Measurements from ENCODE around the gene NSMF. TPM values are rescaled to one million over a fixed set of nuclear protein-coding genes. Genes with fewer than 3 reads are reported as not detected.

Gene NSMF
- polyA plus RNA-seq, 1 donor from 2014 or later: 3.4 TPM

DNA sequence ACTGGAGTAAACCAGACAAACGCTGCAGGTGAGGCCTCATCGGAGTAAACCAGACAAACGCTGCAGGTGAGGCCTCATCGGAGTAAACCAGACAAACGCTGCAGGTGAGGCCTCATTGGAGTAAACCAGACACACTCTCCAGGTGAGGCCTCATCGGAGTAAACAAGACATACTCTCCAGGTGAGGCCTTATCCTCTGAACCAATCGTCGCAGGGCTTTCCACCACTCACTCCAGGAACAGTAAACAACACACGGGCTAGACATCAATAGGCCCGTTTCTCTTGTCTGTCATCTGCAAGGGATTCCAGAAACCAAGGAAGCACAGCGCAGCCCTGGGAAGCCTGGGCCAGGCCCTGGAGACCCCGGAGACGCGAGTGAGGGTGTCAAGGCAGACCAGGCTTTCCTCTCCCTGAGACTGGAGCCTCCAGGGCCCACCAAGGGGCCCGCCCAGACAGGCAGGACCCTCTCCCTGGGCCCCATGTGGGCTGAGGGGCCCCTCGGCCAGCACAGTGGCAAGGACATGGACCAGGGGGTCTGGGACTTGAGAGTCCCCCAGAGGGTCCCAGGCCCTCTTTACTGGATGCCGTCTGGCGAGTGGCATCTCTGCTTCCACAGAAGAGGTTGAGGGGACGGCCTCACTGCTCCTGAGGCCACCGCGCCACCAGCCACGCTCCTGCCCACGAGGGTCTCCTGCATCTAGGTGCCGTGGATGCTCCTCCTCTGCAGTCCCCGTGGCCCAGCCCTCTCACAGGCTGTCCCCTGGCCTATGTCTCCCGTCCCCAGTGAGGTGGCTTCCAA, 26.4 kb upstream of the NSMF start:
- Mint-ChIP-seq H3K4me1 (peaks cover 0 to 2% (median 0%) of the 10 kb centered on the region in 3 donors), H3K27ac (no peak overlapping the region), H3K9me3 (no peaks in the 10 kb centered on the region), H3K27me3 (no peaks in the 10 kb centered on the region), H3K36me3 (peaks cover 2% of the 10 kb centered on the region), H3K4me3 (no peak overlapping the region)

DNA sequence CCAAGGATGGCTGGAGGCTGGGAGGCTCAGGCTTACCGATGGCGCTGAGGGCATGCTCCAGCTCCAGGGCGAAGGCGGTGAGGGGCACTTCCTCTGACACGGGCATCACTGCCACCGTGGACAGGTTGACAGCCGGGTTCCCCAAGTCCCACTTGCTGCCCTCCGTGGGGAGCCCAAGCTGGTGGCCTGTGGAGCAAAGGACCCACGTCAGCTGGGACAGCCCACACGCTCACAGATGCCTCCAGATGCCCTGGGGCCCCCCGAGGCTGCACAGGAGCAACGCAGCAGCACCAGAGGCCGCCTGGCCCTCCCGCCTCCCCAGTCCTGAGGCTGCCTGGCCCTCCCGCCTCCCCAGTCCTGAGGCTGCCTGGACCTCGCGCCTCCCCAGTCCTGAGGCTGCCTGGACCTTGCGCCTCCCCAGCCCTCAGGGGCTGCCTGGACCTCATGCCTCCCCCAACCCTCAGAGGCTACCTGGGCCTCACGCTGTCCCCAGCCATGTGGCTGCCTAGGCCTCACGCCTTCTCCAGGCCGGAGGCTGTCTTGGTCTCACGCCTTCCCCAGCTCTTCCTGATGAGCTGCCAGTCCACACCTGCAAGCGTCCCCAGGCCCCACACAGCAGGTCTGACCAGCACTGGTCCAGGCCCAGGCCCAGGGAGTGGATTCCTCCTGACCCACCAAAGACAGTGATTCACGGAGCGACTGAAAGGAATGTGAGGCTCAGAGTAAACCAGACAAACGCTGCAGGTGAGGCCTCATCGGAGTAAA, 25.6 kb upstream of the NSMF start:
- Mint-ChIP-seq H3K4me1 (peaks cover 0 to 2% (median 0%) of the 10 kb centered on the region in 3 donors), H3K27ac (no peak overlapping the region), H3K9me3 (no peaks in the 10 kb centered on the region), H3K36me3 (peaks cover 2% of the 10 kb centered on the region), H3K27me3 (no peaks in the 10 kb centered on the region), H3K4me3 (no peak overlapping the region)

DNA sequence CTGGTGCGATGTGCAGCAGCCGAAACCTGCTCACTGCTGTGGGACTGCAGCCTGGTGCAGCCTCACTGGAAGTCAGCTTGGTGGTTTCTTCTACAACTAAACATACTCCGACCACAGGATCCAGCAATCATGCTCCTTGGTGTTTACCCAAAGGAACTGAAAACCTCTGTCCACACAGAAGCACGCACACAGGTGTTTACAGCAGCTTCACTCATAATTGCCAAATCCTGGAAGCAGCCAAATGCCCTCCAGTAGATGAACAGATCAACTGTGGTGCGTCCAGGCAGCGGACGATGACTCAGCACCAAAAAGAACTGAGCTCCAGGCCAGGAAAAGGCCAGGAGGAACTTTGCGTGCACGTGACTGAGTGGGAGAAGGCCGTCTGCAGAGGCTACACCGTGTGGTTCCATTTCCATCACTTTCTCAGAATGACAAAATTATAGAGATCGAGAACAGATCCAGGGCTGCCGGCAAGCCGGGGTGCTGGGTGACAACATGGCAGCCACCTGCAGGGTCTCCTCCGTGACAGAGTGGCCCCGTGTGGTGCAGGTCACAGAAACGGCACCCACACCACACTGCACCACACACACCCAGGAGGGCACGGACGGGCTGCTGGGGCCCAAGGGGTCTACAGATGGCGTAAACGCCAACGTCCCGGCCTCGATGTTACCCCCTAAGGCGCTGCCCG, 23.1 kb upstream of the NSMF start:
- no peak overlapping the region for H3K27ac Mint-ChIP-seq
- no peak overlapping the region for H3K4me3 Mint-ChIP-seq
- H3K27me3 Mint-ChIP-seq: no peaks in the 10 kb centered on the region

DNA sequence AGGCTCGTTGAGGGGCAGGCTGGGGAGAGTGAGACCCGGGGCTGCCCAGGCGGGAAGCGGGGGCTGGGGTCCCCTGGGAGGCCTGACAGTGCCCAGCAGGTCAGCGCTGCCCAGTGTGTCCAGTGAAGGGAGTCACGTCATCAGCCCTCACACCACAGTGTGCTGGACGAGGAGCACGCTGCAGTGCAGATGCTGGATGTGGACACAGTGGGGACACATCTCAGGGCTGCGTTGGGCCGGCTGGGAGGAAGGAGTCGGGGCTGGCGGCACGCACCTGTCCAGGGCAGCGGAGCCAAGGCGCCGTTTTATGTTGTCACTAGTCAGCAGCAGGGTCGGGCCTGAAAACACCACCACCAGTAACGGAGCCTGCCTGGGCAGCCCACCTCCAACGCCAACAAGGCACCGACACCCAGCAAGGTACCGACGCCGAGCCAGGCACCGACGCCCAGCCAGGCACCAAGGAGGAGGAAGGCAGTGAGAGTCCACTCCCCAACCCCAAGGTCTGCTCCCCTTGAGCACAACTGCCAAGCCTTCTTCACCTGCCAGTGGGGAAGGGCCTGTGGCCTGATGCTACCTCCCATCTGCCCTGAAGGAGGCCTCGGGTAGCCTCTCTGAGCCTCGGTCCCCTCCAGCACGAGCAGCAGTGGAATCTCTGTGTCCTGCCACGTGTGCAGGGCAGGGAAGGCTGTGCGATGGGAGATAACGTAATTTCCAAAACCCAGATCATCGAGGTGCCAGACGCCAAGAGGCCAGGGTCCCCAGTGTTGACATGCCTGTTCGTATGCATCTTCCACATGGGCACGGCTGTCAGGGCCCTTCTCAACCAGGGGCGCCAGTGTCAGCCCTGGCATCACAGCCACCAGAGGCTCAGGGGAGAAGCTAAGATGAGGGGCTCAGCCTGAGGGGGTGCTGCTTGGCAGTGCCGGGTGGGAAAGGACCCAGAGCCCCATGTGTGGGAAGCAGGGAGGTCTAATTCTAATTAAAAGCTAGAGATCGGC, 21.9 kb upstream of the NSMF start:
- H3K9me3 Mint-ChIP-seq: peaks cover 0 to 4% (median 2%) of the 10 kb centered on the region in 3 donors
- H3K27ac Mint-ChIP-seq: no peak overlapping the region
- H3K36me3 Mint-ChIP-seq: peaks cover 3% of the 10 kb centered on the region
- H3K4me3 Mint-ChIP-seq: no peak overlapping the region
- H3K4me1 Mint-ChIP-seq: no peaks in the 10 kb centered on the region
- no peaks in the 10 kb centered on the region for H3K27me3 Mint-ChIP-seq

More for the DNA sequence above, 23.1 kb upstream of the NSMF start:
- H3K36me3 Mint-ChIP-seq: peaks cover 3% of the 10 kb centered on the region
- no peaks in the 10 kb centered on the region for H3K9me3 Mint-ChIP-seq
- H3K4me1 Mint-ChIP-seq: no peaks in the 10 kb centered on the region

DNA sequence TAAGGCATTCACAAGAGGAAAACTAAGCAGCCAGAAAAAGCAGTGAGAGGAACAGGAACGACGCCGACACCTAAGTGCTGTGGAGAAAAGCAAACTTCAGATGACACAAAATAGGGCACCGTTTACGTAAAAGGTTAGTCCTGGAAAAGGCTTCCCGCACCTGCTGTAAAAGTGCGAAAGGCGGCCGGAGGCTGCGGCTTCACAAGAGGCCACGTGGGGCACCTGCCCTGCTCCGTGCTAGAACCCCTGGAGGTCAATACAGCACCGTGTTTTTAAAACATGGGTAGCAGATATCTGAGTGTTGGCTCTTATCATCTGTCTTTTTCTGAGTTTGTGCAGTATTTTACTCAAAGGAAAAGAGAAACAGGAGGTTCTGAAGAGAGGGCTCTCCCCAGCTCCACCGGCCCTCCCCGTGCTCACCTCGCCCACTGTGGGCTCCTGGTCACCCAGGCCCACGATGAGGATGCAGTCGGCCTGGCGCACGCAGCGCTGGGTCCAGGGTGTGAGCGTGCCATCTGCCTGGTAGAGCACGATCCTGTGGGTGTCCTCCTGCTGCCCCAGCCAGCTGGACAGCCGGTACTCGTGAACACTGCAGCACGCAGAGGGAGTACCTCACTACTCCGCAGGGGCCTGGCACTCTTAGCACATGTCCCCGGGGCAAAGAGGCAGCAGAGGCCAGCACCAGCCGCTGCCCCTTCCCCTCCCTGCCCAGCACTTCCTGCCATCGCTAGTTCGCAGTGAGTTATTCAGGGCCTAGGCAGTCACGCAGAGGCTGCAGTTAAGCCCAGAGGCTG, 21.0 kb upstream of the NSMF start:
- no peak overlapping the region for H3K27ac Mint-ChIP-seq
- peaks cover 2 to 9% (median 7%) of the 10 kb centered on the region in 3 donors for H3K9me3 Mint-ChIP-seq
- no peaks in the 10 kb centered on the region for H3K4me1 Mint-ChIP-seq
- peak overlapping the region in 1 of 4 donors; percentile 72 for H3K4me3 Mint-ChIP-seq
- H3K27me3 Mint-ChIP-seq: no peaks in the 10 kb centered on the region
- H3K36me3 Mint-ChIP-seq: peaks cover 3% of the 10 kb centered on the region

DNA sequence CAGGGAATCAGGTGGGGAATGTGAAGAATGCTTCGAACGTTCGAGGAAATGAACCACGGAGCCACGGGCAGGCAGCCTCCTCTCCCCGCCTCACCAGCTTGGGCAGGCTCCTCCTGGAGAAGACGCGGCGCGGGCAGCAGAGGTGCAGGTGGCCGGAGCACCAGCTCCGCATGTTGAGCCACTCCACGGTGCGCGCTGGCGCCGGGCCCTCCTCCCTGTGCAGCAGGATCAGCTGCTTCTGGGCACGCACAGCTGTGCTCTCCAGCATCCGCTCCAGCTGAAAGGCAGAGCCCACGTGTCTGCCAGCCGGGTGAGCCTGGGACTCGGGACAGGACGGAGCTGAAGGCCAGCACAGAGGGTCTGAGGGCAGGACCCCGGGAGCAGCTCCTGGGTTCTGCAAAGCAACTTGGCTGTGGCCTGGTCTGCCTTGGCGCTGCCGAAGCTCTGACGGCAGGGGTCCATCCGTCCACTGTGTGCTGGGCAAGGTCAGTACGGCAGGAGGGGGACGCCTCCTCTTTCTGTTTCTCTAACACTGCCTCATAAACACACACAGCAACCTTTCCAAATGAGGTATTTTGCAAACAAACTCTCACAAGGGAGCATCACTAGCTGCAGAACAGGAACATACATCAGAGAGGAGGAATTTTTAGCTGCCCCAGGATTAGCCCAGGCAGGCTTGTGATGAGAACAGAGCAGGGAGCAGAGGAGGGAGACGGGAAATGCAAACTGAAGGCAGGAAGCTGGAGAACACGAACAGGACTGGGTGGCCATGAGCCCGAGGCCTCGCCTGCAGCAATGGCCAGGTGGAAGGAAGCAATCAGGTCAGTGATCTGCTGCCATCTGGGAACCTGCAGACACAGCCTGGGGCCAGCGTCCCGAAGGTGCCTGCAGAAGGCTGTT, 20.1 kb upstream of the NSMF start:
- H3K27ac Mint-ChIP-seq: no peak overlapping the region
- H3K4me1 Mint-ChIP-seq: no peaks in the 10 kb centered on the region
- peaks cover 1% of the 10 kb centered on the region for H3K36me3 Mint-ChIP-seq
- H3K9me3 Mint-ChIP-seq: peaks cover 2 to 11% (median 7%) of the 10 kb centered on the region in 3 donors
- peak overlapping the region in 1 of 4 donors; percentile 72 for H3K4me3 Mint-ChIP-seq
- H3K27me3 Mint-ChIP-seq: no peaks in the 10 kb centered on the region

DNA sequence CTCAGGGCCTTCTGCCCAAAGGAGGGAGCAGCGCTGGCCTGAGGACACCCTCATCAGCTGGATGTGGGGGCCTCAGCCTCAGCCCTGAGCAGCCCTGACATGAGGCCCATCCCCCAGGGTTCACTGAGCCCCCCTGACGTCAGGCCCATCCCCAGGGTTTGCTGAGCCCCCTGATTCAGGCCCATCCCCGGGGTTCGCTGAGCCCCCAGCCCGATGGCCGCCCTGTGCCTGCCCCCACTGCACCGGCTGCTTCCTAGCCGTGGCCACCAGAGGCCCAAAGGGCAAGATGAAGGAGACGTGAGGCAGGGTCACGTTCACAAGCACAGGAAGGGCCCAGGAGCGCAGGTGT, 19.5 kb upstream of the NSMF start:
- no peak overlapping the region for H3K27ac Mint-ChIP-seq

DNA sequence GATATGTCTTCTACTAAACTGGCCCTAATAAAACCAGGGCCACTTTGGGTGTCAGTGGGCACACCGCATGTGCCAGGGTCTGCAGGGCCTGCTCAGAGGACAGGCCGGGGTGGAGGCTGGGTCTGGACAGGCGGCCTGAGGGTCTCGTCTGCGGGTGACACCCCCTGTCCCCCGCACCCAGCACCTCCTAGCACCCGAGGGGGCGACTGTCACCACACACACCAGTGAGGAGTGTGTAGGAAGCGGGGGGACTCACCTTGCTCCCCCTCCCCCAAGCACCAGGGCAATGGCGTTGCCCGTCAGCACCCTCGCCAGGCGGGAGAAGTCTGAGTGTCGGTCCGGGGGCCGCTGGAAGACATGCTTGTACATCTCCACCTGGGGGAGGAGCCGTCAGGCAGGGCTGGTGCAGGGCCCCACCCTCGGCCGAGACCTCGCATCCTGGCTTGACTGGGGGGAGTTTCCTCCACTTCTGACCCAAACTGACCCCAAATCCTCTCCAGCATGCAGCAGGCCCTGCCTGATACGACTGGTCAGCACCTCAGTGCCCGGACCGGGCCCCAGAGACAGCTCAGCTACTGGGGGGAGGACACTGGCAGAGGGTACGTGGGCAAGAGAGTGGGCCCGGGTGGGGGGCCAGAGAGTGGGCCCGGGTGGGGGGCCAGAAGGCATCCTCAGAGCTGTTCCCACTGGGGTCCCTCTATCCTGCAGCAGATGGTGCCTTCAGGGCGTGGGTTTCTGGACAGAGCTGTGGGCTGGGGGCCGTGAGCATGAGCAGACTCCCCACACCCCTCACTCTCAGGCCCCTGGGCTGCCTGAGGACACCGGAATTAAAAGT, 18.9 kb upstream of the NSMF start:
- H3K4me3 Mint-ChIP-seq: no peak overlapping the region
- H3K9me3 Mint-ChIP-seq: peaks cover 4 to 14% (median 7%) of the 10 kb centered on the region in 3 donors
- H3K27me3 Mint-ChIP-seq: no peaks in the 10 kb centered on the region
- no peak overlapping the region for H3K27ac Mint-ChIP-seq
- H3K4me1 Mint-ChIP-seq: no peaks in the 10 kb centered on the region
- peaks cover 7% of the 10 kb centered on the region for H3K36me3 Mint-ChIP-seq

More for the DNA sequence above, 19.5 kb upstream of the NSMF start:
- Mint-ChIP-seq H3K27me3 (no peaks in the 10 kb centered on the region), H3K9me3 (peaks cover 2 to 14% (median 7%) of the 10 kb centered on the region in 3 donors), H3K4me3 (no peak overlapping the region), H3K36me3 (peaks cover 1% of the 10 kb centered on the region), H3K4me1 (no peaks in the 10 kb centered on the region)

DNA sequence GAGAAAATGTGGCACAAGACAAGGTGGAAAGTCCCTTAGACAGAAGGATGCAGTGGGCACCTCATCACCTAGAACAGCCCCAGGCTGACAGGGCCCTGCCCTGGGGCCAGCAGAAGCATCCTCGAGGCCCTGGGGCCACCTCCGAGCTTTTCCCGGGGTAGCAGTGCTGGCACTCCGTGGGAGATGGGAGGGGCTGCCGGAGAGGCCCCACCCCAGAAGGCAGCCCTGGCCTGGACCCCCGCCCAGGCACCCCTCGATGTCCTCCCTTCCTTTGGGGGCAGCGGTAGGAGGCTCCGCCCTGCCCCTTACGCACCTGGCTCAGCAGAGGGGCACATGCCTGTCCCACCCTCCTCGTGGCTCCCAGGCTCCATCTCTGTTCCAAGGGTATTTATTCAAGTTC, 17.7 kb upstream of the NSMF start:
- Mint-ChIP-seq H3K27ac (peak overlapping the region in 1 of 3 donors; percentile 71), H3K36me3 (peaks cover 7% of the 10 kb centered on the region), H3K4me3 (no peak overlapping the region), H3K9me3 (peaks cover 6 to 14% (median 7%) of the 10 kb centered on the region in 3 donors), H3K27me3 (no peaks in the 10 kb centered on the region), H3K4me1 (no peaks in the 10 kb centered on the region)

DNA sequence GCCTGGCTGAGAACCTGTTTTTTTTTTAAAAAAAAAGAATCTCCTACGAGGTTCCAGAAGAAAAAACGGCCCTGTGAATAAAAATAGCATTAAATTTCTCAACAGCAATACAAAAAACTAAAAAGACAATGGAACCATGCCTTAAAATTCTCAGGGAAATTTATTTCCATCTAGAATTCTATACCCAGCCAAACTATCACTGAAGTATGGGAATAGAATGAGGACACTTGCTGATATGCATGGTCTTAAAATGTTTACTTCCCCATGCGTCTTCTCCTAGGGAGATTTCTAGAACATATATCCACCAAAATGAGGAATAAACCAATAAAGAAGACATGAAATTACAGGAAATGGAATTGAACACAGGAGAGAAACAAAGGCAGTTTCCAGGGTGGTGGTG, 16.5 kb upstream of the NSMF start:
- Mint-ChIP-seq H3K36me3 (peaks cover 7% of the 10 kb centered on the region), H3K4me1 (peaks cover 0 to 5% (median 2%) of the 10 kb centered on the region in 3 donors), H3K9me3 (peaks cover 6 to 14% (median 7%) of the 10 kb centered on the region in 3 donors), H3K27me3 (no peaks in the 10 kb centered on the region), H3K27ac (no peak overlapping the region), H3K4me3 (peak overlapping the region in 1 of 4 donors; percentile 15)

DNA sequence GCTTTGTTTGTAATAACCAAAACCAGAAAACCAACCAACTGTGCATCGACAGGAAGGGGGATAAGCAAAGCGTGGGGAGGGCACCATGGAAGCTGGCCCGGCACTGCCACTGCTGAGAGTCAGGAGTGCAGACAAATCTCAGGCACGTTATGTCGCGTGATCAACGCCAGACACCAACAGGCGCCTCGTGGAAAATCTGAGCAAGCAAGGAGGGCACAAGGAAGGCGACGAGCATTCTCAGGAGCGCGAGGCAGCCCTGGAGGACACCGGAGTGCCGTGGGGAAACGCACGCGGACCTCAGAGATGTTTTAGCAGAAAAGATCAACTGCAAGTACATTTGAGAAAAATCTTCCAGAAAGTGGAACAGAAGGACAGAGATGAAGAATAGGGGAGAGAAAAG, 15.1 kb upstream of the NSMF start:
- H3K9me3 Mint-ChIP-seq: peaks cover 6 to 14% (median 7%) of the 10 kb centered on the region in 3 donors
- H3K36me3 Mint-ChIP-seq: peaks cover 6% of the 10 kb centered on the region
- peaks cover 0 to 7% (median 5%) of the 10 kb centered on the region in 3 donors for H3K4me1 Mint-ChIP-seq
- H3K27me3 Mint-ChIP-seq: no peaks in the 10 kb centered on the region
- H3K27ac Mint-ChIP-seq: no peak overlapping the region
- no peak overlapping the region for H3K4me3 Mint-ChIP-seq

DNA sequence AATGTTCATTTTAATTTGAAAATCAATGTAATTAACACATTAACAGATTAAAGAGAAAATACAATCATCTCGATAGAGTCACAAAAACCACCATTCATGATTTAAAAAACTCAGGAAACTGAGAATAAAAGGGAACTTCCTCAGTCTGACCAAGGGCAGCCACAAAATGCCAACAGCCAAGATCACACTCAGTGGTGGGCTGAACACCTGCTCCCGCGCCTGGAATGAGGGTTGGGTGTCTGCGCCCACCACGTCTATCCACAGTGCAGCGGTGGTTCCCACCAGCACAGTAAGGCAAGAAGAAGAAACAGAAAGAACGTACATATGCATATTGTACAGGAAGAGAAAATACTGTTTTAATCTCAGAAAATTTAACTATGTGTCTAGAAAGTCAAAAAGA, 11.7 kb upstream of the NSMF start:
- Mint-ChIP-seq H3K36me3 (peaks cover 6% of the 10 kb centered on the region), H3K27ac (peak overlapping the region in 1 of 3 donors; percentile 36), H3K27me3 (no peaks in the 10 kb centered on the region), H3K4me1 (peaks cover 0 to 7% (median 7%) of the 10 kb centered on the region in 3 donors), H3K9me3 (peaks cover 3 to 8% (median 5%) of the 10 kb centered on the region in 3 donors), H3K4me3 (no peak overlapping the region)
